ENCODE data around the gene BCAR1. TPM values are rescaled to one million over a fixed set of nuclear protein-coding genes. Genes with fewer than 3 reads are reported as not detected.

The BCAR1 gene
- total and polyA plus RNA-seq, 2 of the 13 experiments (the other 11 are each of a cell fraction or from before 2014, with no cell fraction given) = 48.1 to 51.7 TPM

- TF ChIP-seq, protein P1, sequence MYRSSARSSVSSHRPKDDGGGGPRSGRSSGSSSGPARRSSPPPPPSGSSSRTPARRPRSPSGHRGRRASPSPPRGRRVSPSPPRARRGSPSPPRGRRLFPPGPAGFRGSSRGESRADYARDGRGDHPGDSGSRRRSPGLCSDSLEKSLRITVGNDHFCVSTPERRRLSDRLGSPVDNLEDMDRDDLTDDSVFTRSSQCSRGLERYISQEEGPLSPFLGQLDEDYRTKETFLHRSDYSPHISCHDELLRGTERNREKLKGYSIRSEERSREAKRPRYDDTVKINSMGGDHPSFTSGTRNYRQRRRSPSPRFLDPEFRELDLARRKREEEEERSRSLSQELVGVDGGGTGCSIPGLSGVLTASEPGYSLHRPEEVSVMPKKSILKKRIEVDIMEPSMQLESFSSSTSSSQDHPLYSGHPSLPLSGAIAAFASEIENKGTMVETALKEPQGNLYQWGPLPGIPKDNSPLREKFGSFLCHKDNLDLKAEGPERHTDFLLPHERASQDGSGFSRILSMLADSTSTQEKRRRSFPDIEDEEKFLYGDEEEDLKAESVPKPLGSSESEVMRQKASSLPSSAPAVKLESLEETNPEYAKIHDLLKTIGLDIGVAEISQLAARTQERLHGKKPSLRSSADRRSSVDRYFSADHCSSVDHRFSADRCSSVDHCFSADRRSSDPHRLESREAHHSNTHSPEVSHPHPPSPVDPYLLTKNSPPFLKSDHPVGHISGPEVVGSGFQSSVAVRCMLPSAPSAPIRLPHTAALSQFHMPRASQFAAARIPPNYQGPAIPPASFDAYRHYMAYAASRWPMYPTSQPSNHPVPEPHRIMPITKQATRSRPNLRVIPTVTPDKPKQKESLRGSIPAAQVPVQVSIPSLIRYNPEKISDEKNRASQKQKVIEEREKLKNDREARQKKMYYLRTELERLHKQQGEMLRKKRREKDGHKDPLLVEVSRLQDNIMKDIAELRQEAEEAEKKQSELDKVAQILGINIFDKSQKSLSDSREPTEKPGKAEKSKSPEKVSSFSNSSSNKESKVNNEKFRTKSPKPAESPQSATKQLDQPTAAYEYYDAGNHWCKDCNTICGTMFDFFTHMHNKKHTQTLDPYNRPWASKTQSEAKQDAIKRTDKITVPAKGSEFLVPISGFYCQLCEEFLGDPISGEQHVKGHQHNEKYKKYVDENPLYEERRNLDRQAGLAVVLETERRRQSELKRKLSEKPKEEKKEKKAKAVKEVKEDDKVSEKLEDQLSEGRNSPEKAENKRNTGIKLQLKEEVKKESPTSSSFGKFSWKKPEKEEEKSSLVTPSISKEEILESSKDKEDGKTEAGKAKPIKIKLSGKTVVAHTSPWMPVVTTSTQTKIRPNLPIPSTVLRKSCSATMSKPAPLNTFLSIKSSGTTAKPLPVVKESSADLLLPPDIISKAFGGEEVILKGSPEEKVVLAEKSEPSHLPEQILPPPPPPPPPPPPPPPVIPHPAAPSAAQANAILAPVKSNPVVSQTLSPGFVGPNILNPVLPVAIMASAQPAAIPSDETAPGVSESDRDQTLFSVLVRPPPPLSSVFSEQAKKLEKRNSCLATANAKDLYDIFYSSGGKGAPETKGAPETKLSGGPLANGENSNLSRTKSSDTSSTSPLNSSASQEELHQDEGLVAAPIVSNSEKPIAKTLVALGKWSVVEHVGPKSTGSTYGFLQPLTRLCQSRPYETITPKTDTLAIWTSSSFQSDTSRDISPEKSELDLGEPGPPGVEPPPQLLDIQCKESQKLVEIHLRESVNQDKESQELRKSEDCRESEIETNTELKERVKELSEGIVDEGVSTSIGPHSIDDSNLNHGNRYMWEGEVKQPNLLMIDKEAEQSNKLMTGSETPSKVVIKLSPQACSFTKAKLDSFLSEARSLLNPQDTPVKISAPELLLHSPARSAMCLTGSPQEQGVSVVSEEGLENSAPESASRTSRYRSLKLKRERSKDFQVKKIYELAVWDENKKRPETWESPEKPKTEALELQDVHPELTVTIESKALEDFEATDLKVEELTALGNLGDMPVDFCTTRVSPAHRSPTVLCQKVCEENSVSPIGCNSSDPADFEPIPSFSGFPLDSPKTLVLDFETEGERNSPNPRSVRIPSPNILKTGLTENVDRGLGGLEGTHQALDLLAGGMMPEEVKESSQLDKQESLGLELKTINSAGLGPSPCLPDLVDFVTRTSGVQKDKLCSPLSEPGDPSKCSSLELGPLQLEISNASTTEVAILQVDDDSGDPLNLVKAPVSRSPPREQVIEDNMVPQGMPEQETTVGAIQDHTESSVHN (CRISPR knock-in tag; IDR thresholded peaks at IDR 0.05) = no peak
- TF ChIP-seq TBL1XR1 (IDR thresholded peaks at IDR 0.05; ENCODE audit: borderline replicate concordance, low read length, partially characterized antibody) (no peak), ZNF574 (CRISPR knock-in tag; IDR thresholded peaks at IDR 0.05) (no peak), SNAPC5 (CRISPR knock-in tag; IDR thresholded peaks at IDR 0.05; ENCODE audit: borderline replicate concordance) (no peak), NFE2 (CRISPR knock-in tag; IDR thresholded peaks at IDR 0.05) (no peak), LCORL (IDR thresholded peaks at IDR 0.05) (no peak), LCORL (CRISPR knock-in tag; IDR thresholded peaks at IDR 0.05) (no peak), KDM2A (CRISPR knock-in tag; IDR thresholded peaks at IDR 0.05; ENCODE audit: borderline replicate concordance, low read depth) (no peak), U2AF2 (IDR thresholded peaks at IDR 0.05; ENCODE audit: low read depth, low read length) (no peak)
These were observed 42.3 kb upstream of the BCAR1 start (continued) for GRCh38 chr16:75293772-75294171.

Measured in HepG2 (cell line).